Upper lobe of left lung (tissue), 6 donors: Measurements from ENCODE around the gene NOD1. TPM values are rescaled to one million over a fixed set of nuclear protein-coding genes. Genes with fewer than 3 reads are reported as not detected.

Source experiments
- ATAC-seq, 2 donors: fragments of 200-7000 bp; cut with Tn5 transposase; one replicate each; pipeline ENCODE4 v1.9.1; 2022; ENCODE audit warnings: mild to moderate bottlenecking in 2 of 2, moderate library complexity in 2 of 2; ENCODE audit not compliant: low FRiP score in 2 of 2
- DNase-seq, 2 donors: peaks; one replicate each; pipeline ENCODE4 v3.0.0-alpha.2; 2019 to 2020
- H3K27ac ChIP-seq, 4 donors: fragments of 200-600 bp; sonication (generic); one replicate each; pipeline ENCODE4 v1.5.1; 2016 to 2019
- H3K27me3 ChIP-seq, 4 donors: fragments of 200-600 bp; sonication (generic); one replicate each; pipeline ENCODE4 v1.5.1; 2017 to 2019
- H3K36me3 ChIP-seq, 4 donors: fragments of 200-600 bp; sonication (generic); one replicate each; pipeline ENCODE4 v1.5.1; 2016 to 2019
- H3K4me1 ChIP-seq, 4 donors: fragments of 200-600 bp; sonication (generic); one replicate each; pipeline ENCODE4 v1.5.1; 2018 to 2019
- H3K4me3 ChIP-seq, 4 donors: fragments of 200-600 bp; sonication (generic); one replicate each; pipeline ENCODE4 v1.5.1; 2017 to 2019; ENCODE audit warnings: mild to moderate bottlenecking in 2 of 4, moderate library complexity in 1 of 4
- H3K9me3 ChIP-seq, 4 donors: fragments of 200-600 bp; sonication (generic); one replicate each; pipeline ENCODE4 v1.5.1; 2018 to 2019
- EP300 ChIP-seq, 4 donors: sonication (generic); formaldehyde crosslinking; IDR thresholded peaks; one replicate each; pipeline ENCODE4 v1.5.1; 2017; ENCODE audit warnings: antibody characterized with exemption in 4 of 4, control low read depth in 2 of 4
- POLR2A ChIP-seq, 4 donors: fragments of 450-650 bp; IDR thresholded peaks; one replicate each; pipeline ENCODE4 v1.5.1; 2016 to 2017; ENCODE audit warnings: antibody characterized with exemption in 4 of 4, mild to moderate bottlenecking in 2 of 4
- POLR2AphosphoS5 ChIP-seq, 2 donors: sonication (generic); formaldehyde crosslinking; IDR thresholded peaks; one replicate each; pipeline ENCODE4 v1.5.1; 2017; ENCODE audit warnings: antibody characterized with exemption in 2 of 2
- WGBS, 2 donors: methylation state at CpG; one replicate each; pipeline ENCODE4 v1.1.5; 2017 to 2018; 5-methylcytosine and 5-hydroxymethylcytosine counted together
- total RNA-seq, 6 donors: library from RNA; depleted of rRNA in 4 of 6; stranded (reverse); fragments of >200 nt in 4 of 6; gene quantifications; one replicate each; pipeline versions ENCODE4 v1.1.0 to v1.2.1, GENCODE V29; 2016 to 2021
- TF ChIP-seq, protein P1 (sequence below), 6 experiments: fragments of 450-650 bp in 4 of 6; fragments of 200-600 bp in 2 of 6; sonication (generic) in 2 of 6; IDR thresholded peaks; one replicate each; pipeline ENCODE4 v1.5.1; 2016 to 2019; ENCODE audit warnings: antibody characterized with exemption in 6 of 6
- donor health status: DM: no; HTN: no; CAD: no; lungs with moderate emphysema.
- donor health status: DM: no; HTN: yes; CAD: no; lungs with severe emphysema.

The NOD1 gene
- total RNA-seq, 6 donors from 2014 or later: 24.7 to 71.2 (median 38.0) TPM

GRCh38 chr7:30430777-30431176 is 47.8 kb downstream of the NOD1 start:
- ATAC-seq: no peak
- H3K36me3 ChIP-seq: peaks cover 4 to 70% (median 18%) of the 10 kb centered on the region in 4 donors

DNA sequence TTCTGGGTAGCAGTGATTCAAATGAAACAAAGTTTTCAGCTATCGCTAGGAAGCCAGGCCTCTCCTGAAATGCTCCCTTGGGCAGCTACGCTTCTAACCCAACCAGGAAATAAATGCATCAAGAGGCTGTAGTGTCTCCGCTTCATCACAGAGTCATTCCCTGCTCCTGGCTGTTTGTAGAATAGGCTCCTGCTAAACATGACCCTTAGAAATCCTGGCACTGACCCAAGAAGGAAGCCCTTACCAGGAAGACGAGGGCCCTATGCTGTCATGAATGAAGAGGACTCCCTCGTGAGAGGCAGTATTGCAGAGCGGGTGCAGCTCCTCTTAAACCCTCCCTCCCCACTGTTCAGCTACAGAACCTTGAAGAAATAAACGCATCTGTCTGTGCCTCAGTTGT is 48.3 kb downstream of the NOD1 start:
- WGBS, 2 donors: 48 to 63% methylated on average over 4 to 7 of the region's 7 CpGs

More at GRCh38 chr7:30430777-30431176, 47.8 kb downstream of the NOD1 start:
- Histone ChIP-seq H3K4me3 (no peak overlapping the region), H3K9me3 (no peaks in the 10 kb centered on the region), H3K4me1 (peaks cover 37 to 61% (median 56%) of the 10 kb centered on the region in 4 donors), H3K27ac (peak overlapping the region in 3 of 4 donors; percentile 60 to 75 (median 66)), H3K27me3 (no peaks in the 10 kb centered on the region)
- peak in 1 of 2 donors; percentile 46 for DNase-seq
- TF ChIP-seq EP300 (IDR thresholded peaks at IDR 0.05) (no peak), POLR2A (IDR thresholded peaks at IDR 0.05) (no peak), POLR2AphosphoS5 (IDR thresholded peaks at IDR 0.05) (no peak)
- TF ChIP-seq, protein P1, sequence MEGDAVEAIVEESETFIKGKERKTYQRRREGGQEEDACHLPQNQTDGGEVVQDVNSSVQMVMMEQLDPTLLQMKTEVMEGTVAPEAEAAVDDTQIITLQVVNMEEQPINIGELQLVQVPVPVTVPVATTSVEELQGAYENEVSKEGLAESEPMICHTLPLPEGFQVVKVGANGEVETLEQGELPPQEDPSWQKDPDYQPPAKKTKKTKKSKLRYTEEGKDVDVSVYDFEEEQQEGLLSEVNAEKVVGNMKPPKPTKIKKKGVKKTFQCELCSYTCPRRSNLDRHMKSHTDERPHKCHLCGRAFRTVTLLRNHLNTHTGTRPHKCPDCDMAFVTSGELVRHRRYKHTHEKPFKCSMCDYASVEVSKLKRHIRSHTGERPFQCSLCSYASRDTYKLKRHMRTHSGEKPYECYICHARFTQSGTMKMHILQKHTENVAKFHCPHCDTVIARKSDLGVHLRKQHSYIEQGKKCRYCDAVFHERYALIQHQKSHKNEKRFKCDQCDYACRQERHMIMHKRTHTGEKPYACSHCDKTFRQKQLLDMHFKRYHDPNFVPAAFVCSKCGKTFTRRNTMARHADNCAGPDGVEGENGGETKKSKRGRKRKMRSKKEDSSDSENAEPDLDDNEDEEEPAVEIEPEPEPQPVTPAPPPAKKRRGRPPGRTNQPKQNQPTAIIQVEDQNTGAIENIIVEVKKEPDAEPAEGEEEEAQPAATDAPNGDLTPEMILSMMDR (IDR thresholded peaks at IDR 0.05): no peak
- 22 to 38% methylated on average over 1 of the region's 1 CpG for WGBS, 2 donors

DNA sequence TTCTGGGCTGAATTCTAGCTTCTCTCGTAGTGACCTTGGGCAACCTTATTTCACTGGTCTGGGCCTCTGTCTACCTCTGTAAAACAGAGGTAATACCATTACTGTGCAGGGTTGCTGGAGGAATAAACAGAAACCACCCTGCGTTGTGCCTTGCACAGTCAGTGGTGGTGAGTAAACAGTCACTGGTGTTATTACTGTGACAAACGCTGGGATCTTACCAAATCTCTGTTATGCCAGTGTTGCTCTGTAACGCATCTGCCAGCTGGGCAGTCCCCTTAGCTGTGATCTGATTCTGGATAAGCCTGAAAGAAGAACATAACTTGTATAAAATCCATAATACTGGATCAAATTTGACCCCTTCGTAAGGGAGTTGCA is 49.4 kb downstream of the NOD1 start:
- WGBS, 2 donors: 67 to 89% methylated on average over 5 of the region's 5 CpGs
- Histone ChIP-seq H3K9me3 (no peaks in the 10 kb centered on the region), H3K27me3 (no peaks in the 10 kb centered on the region), H3K27ac (peak overlapping the region in 3 of 4 donors; percentile 2 to 30 (median 8)), H3K4me3 (no peak overlapping the region), H3K36me3 (peaks cover 0 to 70% (median 25%) of the 10 kb centered on the region in 4 donors), H3K4me1 (peaks cover 27 to 54% (median 43%) of the 10 kb centered on the region in 4 donors)
- TF ChIP-seq, protein P1 (IDR thresholded peaks at IDR 0.05): no peak
- TF ChIP-seq EP300 (IDR thresholded peaks at IDR 0.05): no peak
- TF ChIP-seq POLR2AphosphoS5 (IDR thresholded peaks at IDR 0.05): no peak
- no peak for TF ChIP-seq POLR2A (IDR thresholded peaks at IDR 0.05)
- DNase-seq (no peak), ATAC-seq (no peak)

More for the DNA sequence above, 48.3 kb downstream of the NOD1 start:
- Histone ChIP-seq H3K4me1 (peaks cover 37 to 57% (median 53%) of the 10 kb centered on the region in 4 donors), H3K27me3 (no peaks in the 10 kb centered on the region), H3K36me3 (peaks cover under 1 to 70% (median 17%) of the 10 kb centered on the region in 4 donors), H3K27ac (peak overlapping the region in 3 of 4 donors; percentile 60 to 75 (median 66)), H3K9me3 (no peaks in the 10 kb centered on the region), H3K4me3 (no peak overlapping the region)
- ATAC-seq: peak in 1 of 2 donors; percentile 60
- TF ChIP-seq, protein P1 (IDR thresholded peaks at IDR 0.05): no peak
- peak in 1 of 4 donors; percentile 4 for TF ChIP-seq EP300 (IDR thresholded peaks at IDR 0.05)
- TF ChIP-seq POLR2AphosphoS5 (IDR thresholded peaks at IDR 0.05): peak; percentile 14 to 59
- TF ChIP-seq POLR2A (IDR thresholded peaks at IDR 0.05): no peak
- DNase-seq: peak in 1 of 2 donors; percentile 83

- peak in 1 of 2 donors; percentile 44 for ATAC-seq
These were observed 50.1 kb downstream of the NOD1 start for GRCh38 chr7:30428246-30429155.

More at GRCh38 chr7:30428246-30429155, 50.1 kb downstream of the NOD1 start:
- Histone ChIP-seq H3K9me3 (no peaks in the 10 kb centered on the region), H3K36me3 (peaks cover 0 to 73% (median 26%) of the 10 kb centered on the region in 4 donors), H3K4me3 (no peak overlapping the region), H3K27me3 (no peaks in the 10 kb centered on the region), H3K4me1 (peaks cover 23 to 48% (median 36%) of the 10 kb centered on the region in 4 donors), H3K27ac (peak overlapping the region; percentile 2 to 30 (median 12))
- TF ChIP-seq EP300 (IDR thresholded peaks at IDR 0.05) (no peak), POLR2AphosphoS5 (IDR thresholded peaks at IDR 0.05) (no peak), POLR2A (IDR thresholded peaks at IDR 0.05) (no peak)
- TF ChIP-seq, protein P1 (IDR thresholded peaks at IDR 0.05): no peak
- 74 to 88% methylated on average over 7 of the region's 7 CpGs for WGBS, 2 donors
- DNase-seq: no peak
